Inflammatory macrophage treated with lipopolysaccharide for 4 hours (primary cell): Measurements from ENCODE around the gene SLC25A43.
"Not testable (repeated sequence)": the region's sequence is repeated elsewhere in the genome, so short reads cannot be mapped to it uniquely, and the experiment has no call there.

Source experiments
- DNase-seq: peaks from one replicate; pipeline ENCODE4 v3.0.0-alpha.2; 2020

SLC25A43 gene

DNA sequence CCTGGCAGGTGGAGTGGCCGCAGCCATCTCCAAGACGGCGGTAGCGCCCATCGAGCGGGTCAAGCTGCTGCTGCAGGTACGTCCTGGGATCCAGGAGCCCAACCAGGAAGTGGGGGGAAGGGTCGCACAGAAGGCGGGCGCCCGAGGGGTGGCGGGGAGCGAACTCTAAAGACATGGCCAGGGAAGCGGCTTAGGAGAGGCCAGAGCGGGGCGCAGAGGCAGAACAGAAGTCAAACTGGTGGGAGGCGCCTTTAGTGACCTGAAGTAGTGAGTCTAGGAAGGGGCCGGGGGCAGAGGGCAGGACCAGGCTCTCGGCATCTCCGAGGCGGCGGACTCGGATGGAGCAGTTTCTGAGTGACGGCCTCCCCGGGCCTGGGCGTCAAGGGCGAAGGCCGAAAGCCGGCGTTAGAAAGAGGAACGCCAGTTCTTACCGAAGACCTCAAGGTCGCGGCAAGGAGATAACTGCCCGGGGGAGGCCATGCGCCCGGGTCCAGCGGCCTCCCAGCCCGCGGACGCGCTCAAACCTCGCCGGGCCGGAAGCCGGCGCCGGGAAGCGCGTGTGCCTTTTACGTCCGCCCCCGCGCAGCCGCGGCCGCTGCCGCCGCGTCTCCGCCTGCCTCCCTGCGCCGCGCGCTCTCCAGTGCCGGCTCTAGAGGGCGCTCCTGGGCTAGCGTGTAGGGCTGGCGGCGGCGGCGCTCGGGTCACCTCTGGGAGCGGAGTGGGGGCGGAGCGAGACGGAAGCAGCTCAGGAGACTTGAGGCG, 69.6 kb downstream of the SLC25A43 start:
- peak; percentile 86 for DNase-seq

DNA sequence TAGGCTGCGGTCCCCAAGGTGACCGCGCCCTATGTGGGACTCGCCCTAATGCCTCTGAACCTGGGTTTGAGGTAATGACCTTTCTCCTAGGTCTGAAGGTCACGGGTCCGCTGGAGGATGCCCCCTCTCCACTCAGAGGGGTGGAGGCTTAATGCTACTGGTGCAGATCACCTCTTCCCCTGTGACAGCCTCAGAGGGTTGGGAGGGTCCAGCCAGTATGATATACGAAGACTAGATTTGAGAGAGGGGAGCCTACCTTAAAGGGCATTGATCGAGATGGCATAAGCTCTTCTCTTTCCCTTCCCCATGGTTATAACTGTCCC, 70.1 kb downstream of the SLC25A43 start:
- no peak for DNase-seq

DNA sequence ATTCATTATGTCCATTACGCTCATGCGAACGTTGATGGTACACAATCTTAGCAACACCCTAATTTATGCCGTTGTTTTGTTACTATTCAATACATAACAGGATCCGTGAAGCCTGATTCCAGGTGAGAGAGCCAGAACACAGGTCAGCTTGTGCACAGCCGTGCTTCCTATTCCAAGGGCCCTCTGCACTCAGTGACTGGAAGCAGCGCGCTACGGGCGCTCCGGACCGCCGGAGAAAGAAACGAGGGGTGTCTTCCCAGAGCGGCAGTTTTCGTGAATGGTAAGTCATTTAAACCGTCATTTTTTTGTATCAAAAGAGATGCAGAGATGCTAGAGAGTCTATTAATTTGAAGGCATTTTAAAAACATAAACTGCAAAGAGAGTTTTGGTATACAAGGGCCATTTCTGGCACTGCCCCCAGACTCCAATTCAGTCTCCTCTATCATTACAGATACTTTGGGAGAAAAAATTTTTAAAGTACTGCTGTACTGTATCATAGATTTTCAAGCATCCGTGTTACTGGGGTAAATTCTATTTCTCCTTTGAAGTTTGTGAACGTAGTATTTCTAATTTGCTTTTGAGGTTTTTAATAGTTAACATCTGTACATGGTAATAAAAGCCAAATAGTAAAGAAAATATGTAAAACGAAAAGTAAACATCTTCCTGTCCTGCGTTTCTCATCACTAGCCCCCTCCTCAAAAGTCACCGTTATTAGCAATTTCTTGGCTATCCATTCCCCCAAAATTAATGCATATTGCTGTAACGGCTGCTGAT, 75.7 kb downstream of the SLC25A43 start:
- DNase-seq: no peak

DNA sequence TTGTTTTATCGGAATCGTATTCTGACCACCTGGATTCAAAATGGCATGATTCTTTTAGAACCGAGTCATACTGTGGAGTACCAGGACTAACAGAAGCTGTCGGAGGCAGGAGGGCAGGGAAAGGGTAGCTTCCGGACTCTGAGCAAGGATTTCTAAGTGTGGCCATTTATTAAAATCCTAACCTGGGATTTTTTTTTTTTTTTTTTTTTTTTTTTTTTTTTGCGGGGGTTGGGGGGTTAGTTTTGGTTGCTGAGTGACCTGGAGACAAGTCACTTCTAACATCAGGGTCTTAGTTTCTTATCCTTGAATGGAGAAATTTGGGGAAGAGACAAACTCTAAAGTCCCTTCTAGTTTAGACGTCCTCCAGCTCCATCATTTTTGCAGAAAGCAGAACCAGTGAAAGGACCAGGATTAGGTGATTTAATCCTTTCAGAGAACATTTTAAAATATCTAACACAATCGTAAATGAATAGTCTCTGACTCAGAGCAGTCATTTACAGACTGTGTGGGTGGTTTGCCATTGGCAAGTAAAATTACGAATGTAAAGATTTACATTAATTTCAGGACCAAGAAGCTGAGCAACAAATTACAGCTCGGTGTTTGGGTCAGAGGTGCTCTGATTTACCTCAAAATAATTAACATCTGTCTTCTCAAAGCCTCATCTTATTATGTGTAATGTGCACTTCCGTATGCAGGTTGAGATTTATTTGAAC, 76.4 kb downstream of the SLC25A43 start:
- DNase-seq: peak; percentile 21

DNA sequence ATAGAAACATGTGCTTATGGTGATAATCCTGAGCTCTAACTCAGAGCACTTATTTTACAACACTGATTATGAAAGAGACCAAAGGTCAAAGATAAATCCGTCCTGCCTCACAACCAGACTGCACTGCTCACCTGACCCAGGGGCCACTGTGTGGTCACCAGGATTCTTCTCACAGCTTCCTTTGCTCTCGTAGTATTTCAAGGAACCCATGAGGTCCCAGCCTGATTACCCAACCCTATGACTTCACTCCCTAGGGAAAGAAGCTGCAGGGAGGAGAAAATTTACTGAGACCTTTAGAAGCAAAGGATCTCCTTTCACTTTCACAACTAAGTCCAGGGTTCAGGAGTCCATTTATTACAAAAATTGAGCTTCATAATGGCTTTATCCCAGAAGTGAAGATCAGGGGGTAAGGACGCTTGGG, 78.7 kb downstream of the SLC25A43 start:
- peak; percentile 81 for DNase-seq

DNA sequence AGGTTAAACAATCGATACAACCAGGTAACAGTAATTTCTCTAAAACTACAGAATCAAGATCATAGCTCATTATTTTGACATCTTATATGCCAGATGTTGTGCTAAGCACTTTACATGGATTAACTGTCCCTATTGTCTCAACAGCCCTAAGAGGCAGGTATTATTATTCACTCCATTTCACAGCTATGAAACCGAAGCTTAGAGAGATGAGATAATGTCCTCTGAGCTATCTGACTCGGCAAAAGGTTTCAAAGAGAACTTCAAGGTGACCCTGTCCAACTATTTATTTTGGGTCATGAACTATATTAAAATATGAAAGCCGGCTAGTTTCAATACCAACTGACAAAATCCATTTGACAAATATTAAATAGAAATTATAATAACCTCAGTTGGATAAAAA, 79.4 kb downstream of the SLC25A43 start:
- DNase-seq: no peak

DNA sequence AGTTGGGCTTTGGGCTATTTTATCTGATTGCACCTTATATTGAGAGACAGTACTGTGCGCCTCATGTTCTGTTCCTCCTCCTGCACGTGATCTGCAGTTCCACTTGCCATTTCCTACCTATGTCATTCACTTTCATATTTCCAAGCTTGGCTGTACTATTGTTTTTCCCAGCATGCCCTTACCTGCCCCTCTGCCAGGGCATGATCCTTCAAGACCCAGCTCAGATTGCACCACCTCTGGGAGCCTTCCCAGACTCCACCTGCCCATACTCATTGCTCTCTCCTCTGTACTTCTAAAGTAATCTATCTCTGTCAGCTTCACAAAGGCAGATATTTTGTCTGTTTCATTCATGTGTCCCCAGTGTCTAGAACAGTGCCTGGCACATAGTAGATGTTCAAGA, 80.7 kb downstream of the SLC25A43 start:
- no peak for DNase-seq

DNA sequence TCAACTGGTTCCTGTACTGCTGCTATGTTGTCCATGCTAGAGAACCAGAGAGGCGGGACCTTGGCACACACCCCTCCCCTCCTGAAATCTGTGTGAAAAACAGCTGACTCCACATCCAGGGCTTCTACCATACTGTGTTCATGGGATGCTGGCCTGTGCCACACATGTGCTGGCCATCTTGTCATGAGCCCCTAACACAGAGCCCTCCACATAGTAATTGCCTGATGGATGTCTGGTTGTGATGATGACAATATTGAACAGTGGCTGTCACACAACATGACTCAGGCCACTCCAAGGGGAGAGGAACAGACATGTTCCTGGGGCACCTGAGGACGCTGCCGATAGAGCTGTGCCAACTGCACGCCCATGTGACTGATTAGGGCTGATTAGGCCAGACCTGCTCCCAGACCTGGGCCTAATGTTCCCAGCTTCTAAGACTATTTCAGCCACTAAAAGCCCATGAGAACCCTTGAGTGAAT, 82.2 kb downstream of the SLC25A43 start:
- DNase-seq: no peak

DNA sequence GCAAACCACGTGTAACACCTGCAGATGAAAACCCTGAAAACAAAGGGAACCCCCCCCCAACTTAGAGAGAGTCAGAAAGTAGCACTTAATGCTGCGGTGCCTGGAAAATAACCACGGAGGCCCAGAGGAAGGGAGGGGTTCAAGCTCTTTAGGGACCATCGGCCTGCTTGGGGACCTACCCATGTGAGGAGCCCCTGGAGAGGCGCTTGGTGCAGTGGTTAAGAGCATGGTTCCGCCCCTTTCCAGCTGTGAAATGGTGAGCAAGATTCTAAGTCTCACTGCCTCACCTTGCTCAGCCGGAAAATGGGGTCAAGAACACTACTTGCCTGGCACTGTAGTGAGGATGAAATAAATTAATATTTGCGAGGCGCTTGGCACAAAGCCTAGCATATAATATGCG, 82.9 kb downstream of the SLC25A43 start:
- no peak for DNase-seq

DNA sequence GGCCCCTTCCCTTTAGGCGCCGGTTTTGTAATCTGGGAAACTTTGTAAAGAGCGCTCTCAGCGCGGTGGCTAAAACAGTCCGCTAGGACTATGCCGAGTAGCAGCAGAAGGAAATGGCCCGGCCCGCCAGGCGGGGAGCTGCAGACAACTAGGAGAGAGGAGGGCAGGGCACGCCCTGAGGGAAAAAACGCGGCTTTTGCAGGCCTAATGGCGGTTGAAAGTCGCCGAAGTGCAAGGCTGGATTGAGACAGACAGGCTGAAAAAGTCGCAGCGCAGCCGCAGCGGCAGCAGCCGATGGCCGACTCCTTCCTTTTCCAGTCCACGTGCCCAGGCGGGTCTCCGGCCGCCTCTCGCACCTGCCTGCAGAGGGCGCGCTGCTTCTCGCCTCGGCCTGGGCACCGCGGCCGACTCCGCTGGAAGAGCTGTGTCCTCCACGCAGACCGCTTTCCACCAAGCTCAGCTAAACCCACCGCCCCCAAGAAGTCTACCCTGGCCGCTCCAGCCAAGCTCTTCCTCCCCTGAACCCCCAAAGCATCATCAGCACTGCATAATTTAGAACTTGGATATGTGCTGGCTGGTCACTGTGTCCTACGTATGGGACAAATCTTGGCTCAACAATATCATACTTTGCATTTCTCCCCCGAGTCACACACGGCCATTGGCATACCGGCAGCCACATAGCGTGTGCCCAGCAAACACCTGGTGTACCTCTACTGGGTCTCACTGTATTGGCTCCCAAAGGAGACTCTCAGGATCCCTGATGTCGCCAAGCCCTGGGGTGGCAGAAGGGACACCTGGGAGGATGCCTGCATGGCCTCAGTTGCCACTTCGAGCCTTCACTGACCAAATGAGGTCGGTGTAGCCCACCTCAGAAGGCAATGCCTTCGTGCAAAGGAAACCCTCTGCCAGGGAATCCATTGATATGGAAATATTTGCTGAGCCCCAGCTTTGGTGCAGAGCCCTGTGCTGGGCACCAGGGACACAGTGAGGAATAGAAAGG, 83.6 kb downstream of the SLC25A43 start:
- DNase-seq: peak; percentile 78

DNA sequence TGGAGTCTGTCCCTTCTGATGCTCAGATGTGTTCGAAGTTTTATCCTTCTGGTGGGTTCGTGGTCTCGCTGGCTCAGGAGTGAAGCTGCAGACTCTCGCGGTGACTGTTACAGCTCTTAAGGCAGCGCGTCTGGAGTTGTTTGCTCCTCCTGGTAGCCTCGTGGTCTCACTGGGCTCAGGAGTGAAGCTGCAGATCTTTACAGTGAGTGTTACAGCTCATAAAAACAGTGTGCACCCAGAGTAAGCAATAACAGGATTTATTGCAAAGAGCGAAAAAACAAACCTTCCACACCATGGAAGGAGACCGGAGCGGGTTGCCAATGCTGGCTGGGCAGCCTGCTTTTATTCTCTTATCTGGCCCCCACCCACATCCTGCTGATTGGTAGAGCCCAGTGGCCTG, 87.6 kb downstream of the SLC25A43 start:
- DNase-seq: no peak

DNA sequence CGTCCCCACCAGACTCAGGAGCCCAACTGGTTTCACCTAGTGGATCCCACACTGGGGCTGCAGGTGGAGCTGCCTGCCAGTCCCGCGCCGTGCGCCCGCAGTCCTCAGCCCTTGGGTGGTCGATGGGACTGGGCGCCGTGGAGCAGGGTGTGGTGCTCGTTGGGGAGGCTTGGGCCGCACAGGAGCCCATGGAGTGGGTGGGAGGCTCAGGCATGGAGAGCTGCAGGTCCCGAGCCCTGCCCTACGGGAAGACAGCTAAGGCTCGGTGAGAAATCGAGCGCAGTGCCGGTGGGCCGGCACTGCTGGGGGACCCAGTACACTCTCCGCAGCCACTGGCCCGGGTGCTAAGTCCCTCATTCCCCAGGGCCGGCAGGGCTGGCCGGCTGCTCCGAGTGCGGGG, 88.6 kb downstream of the SLC25A43 start:
- DNase-seq: not testable (repeated sequence)

DNA sequence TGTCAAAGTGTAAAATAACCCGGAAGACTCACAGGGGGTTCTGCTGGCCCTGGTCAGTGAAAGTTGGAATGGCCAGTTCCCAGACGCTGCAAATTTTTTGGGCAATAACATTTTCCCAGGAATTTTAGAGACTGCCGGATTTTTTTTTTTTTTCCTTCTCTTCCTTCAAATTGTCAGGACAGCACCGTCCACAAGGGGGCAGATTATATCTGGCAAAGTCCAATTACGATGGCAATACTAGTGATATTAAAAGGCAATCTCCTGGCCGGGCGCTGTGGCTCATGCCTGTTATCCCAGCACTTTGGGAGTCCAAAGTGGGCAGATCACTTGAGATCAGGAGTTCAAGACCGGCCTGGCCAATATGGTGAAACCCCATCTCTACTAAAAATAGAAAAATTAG, 89.6 kb downstream of the SLC25A43 start:
- DNase-seq: peak; percentile 33

DNA sequence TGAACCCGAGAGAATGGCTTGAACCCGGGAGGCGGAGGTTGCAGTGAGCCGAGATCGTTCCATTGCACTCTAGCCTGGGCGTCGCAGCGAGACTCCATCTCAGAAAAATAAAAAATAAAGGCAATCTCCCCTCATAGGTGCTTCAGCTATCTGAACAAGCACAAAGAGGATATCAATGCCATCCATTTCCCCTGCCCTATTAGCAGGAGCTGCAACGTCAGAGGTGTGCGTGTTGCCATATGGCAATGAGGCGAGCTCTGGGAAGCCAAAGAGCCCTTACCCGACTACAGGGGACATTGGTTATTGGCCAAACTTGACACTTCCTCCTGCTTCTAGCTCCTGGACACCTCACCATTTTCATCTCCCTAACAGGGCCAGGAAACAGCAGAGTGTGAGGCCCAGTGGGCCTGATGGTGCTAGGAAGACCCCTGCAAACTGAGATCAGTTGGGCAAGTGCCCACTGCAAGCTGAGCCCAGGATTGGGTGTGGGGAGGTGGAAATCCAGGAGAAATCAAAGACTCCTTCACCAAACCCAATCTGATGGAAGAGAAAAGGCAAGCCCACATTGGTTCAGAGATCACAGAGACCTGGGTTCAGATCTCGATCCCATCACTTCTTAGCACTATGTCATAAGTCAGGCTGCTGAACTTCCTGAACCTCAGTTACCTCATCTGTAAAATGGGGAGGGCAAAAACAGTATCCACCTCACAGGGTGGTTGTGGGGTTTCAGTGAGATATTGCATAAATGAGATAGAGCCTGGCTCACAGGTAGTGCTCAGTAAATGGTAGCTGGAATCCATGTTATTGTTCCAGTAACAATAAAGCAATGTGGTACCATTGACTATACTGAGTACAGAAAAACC, 90.3 kb downstream of the SLC25A43 start:
- no peak for DNase-seq

DNA sequence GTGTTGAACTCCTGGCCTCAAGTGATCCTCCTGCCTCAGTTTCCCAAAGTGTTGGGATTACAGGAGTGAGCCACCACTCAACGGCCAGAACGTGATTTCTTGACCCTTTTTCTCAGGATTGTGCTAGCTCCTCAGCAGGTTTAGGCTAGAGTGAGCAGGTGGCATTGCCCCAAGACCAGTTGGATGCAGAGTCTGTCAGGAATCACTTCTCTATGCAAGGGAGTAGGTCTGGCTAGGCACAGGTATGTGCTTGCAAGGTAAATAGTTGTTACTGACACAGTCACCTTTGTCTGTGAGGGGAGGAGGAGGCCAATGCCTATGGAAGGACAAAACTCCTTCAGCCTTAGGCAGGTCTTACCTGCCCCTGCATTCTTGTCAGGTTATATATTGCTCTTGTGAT, 93.3 kb downstream of the SLC25A43 start:
- no peak for DNase-seq

DNA sequence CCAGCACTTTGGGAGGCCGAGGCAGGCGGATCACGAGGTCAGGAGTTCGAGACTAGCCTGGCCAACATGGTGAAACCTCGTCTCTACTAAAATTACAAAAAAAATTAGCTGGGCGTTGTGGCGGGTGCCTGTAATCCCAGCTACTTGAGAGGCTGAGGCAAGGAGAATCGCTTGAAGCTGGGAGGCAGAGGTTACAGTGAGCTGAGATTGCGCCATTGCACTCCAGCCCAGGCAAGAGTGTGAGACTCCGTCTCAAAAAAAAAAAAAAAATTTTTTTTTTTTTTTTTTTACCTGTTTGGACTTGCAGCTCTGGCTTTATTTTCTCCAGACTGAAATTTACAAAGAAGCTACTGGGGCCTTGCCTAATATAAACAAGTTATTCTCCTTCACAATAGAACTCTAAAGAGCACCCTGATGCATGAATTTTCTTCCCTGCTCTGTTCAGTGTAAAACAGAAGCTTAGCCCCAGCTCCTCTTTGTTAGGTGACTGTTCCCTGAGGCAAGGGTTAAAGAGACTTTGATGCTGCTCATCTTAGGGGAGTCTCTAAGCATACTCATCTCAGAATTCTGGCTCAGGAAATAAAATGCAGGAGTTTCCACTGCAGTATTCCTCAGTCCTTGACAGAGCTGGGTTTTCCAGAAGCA, 94.8 kb downstream of the SLC25A43 start:
- not testable (repeated sequence) for DNase-seq

DNA sequence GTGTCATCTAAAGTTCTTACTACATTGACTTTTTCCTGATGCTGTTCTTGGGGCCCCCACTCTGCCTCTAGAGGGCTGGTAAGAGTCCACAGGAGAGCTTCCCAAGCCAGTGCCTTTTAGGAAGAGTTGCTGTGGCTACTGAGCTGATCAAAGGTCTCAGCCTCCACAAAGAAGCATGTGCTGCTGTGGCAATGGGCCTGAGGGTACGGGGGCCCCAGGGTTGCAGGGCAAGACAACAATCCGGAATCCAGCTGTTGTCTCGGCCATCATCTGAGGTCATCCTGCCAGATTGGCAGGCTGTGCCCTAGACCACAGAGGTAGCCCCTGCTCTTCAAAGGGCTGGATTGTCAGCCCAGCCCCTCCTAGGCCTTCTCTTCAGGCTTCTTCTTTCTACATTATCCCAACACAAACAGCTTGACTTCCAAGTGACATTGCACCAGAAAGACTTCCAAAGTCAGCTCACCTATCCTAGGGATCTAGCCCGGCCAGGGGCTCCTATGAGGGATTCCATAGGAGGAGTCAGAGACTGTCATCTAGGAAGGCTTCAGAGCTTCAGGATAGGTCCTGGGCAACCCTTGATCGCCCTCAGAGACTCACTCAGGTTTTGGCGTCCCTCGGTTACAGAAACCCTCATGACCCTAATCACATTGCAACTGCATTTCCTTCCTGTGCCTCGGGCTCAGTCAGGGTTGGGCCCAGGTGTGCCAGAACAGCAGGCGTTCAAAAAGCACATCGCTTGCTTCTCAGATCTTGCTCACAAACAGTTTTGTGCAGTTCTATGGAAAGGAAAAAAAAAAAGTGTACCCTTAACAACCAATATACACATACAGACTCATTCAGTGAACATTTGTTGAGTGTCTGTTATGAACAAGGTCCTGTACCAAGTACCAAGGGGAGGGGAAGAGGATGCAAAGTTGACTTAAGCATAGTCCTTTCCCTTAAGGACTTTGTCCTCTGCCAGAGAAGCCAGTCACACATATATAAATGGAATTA, 96.9 kb downstream of the SLC25A43 start:
- DNase-seq: no peak

DNA sequence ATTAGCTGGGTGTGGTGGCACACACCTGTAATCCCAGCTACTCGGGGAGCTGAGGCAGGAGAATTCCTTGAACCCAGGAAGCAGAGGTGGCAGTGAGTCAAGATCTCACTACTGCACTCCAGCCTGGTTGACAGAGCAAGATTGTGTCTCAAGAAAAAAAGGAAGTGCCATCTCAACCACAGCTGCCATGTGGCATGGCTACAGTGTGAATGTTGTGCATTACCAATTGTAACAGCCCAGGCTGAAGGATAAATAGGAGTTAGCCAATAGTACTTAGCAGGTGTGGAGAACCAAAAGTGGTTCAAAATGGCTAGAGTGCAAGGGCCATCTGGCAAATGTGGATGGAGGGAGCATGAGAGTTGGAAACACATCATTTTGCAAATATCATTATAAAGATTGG, 98.0 kb downstream of the SLC25A43 start:
- peak; percentile 36 for DNase-seq

DNA sequence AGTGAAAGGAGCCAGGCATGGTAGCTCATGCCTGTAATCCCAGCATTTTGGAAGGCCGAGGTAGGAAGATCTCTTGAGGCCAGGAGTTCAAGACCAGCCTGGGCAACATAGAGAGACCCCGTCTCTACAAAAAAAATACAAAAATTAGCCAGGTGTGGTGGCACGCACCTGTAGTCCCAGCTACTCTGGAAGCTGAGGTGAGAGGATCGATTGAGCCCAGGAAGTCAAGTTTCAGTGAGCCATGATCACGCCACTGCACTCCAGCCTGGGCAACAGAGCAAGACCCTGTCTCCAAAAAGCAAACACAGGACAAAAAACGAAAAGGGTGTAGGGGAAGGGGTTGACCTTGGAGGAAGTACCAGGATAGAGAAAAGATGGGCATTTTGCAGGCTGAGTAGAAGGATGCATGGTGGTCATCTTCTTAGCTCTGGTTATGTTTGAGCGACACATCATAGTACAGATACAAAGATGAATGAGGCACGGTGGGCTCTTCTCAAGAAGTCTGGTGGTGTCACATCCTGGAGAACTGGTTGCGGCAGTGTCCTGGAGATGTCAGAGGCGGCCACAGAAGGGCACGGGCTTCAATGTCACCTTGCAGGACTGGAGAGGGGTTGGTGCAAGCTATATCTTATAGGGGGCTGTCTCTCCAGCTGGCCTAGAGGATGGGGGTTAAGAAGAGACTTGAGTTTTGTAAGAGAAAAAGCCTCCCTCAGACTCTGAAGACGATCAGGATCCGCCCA, 101.1 kb downstream of the SLC25A43 start:
- no peak for DNase-seq
